Measurements from ENCODE around the gene TREM2.

The TREM2 gene

DNA sequence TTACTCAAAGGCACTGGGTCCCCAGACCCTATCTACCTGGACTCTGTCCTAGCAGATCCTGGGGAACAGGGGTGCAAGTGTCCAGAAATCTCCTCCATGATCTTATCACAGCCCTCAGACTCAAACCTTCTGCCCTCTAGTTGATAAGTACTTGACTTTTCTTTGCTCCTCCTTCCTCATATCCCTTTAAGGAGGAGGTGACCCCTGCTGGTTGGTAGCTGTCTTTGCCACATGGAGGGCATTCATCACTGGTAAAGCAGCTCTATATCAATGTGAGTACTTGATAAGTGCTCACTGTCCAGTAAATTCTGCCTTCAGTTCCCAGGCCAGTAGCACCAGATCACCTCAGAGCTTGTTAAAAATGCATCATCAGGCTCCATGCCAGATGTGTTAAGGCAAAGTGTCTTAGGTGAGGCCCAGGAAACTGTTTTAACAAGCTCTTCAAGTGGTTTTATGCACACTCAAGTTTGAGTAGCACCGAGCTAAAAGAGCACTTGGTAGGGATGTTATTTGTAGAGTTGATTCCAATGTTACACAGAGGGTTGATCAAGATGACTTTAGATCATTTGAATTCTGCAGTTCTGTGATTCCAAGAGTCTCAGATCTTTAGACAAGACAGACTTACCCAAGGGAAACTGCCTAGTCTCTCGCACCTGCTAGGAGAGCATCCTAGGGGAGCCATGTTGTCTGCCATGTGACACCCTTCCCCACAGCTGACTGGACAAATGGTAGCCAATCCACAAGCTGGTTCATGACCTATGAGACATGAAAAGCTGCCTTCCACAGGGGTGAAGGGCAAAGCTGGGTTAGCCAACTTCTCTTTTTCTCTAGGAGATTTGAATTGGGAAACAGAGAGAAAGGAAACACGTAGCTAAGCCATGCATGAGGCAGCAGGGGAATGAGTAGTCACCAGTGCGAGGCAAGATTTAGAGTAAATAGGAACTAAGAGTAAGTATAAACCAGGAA lies 19.4 kb upstream of the TREM2 start:
- DNase-seq: peak in 1 of 2 experiments; percentile 44

DNA sequence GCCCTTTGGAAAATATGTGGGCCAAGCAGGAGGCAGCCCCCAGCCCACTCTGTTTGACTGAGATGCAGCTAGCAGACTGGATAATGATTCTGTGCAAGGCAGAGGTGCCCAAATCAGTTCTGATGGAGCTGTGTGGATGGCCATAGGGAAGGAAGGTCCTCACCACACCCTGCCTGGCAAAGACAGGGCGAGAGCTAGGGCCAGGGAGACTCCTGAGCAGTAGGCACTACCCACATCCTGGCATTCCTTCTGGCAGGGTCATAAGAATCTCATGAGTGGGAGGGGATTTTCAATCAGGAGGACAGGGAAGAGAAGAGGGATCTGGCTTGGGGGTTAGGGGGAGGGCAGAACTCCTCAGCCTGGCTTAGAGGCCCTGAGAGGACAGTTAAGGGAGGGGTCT lies 18.6 kb upstream of the TREM2 start:
- DNase-seq: no peak

DNA sequence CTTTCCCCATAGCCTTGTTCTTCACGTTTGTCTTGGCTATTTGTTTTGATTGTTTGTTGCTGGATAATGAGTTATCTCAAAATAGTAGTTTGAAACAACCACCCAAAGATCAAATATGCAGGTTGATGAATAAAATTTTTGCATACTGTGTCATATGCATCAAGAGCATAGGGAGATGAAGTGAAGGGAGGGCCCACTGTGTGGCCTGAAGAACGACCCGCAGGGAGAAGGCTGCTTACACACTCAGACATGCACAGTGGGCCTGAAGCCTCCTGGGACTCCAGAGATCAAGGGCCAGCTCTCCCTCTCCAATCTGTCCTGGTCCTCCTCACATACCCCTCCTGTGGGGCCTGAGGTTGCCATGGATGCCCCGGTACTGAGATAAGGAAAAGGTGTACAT lies 16.2 kb upstream of the TREM2 start:
- DNase-seq: no peak

DNA sequence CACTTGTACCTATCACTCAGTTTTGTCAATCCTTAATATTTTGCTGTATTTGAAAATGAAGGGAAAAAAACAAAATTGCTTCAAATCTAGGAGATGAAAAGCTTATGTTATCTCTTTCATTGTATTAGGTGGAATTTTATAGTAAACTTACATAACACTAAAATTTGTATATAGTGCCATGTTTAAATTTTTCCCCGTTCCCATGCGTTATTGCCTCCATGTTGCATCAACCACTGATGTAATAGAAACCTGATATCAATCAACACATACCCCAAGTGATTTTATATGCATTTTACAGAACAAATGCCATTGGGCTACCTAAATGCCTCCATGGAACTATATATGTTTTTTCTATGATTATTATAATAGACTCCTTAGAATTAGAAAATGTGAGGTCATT lies 14.8 kb upstream of the TREM2 start:
- no peak for DNase-seq

DNA sequence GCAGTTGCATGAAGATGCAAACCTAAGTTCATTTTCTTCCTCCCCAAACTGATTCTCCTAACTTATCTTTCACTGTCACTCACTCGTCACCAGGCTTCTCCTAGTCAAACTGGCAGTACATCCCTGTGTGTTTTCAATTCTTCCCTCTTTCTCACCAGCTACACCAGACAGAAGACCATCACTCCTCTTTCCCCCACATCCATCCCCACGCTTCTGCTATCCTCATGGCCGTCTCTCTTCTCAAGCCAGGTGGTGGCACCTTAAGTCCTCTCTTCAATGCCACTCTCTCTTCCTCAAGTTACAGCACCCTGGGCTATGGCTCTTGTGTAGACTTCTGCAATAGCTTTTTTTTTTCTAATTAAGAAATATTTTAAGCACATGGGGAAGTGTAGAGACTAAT lies 14.4 kb upstream of the TREM2 start:
- DNase-seq: no peak

DNA sequence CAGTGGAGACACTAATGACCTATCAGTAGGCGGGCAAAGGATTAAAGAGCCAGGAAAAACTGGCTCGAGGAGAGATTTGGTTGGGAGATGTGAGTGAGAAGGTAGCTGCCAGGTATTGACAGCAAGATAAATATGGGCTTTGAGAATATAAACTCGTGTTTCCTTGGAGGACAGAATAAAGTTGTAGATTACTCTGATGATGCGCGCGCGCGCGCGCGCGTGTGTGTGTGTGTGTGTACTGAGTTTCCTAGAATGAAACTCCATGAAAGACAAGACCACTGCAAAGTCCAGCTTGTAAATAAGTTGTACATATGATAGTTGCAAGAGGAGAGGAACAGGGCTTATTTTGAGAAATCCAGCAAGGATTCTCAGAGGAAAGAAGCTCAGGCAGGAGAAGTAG lies 13.3 kb upstream of the TREM2 start:
- DNase-seq: no peak

DNA sequence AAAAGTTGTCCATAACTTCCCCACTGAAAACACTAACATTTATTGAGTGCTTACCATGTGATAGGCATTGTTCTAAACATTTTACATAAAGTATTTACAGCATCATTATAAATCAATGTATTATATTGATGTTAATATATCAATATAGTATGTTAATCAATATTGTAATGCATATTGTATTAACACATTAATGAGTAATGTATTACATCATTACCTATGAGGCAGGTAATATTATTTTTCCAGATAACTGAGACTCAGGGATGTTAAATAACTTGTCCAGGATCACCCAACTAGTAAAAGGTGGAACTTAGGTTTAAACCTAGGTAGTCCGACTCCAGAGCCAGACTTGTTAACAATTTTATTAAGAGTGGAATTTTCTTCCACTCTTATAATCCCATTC lies 12.2 kb upstream of the TREM2 start:
- DNase-seq: no peak

DNA sequence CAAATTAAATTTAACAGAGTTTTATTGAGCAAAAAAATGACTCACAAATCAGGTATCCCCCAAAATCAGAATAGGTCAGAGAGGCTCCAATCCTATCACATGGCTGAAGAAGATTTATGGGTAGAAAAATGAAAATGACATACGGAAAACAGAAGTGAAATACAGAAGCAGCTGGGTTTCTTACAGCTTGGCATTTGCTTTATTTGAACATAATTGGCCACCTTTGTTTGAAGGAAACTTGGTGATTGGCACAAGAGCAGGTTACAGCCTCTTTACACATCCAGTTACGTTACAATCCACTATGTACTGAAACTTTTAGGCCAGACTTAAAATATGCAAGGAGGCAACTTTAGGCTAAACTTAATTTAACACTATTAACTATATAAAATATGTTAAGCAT lies 11.7 kb upstream of the TREM2 start:
- DNase-seq: no peak

DNA sequence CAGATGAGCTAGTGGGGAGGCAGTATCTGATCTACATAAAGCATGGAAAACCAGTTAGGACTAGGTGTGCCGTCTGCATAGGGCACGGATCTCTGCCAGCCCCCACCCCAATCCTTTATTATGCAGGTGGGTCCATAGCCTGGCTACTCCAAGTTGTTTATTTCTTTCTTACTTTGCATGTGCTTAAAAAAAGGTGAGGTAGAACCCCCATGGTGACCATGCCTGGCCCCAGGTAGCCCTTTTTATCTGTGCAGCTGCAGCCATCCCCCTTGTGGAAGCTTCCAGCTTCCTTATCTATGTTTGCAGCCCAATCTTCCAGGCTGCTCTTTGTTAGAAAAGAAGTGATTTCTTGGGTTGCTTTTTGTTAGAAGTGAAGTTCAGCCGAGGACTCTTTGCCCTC lies 9.0 kb upstream of the TREM2 start:
- no peak for DNase-seq

DNA sequence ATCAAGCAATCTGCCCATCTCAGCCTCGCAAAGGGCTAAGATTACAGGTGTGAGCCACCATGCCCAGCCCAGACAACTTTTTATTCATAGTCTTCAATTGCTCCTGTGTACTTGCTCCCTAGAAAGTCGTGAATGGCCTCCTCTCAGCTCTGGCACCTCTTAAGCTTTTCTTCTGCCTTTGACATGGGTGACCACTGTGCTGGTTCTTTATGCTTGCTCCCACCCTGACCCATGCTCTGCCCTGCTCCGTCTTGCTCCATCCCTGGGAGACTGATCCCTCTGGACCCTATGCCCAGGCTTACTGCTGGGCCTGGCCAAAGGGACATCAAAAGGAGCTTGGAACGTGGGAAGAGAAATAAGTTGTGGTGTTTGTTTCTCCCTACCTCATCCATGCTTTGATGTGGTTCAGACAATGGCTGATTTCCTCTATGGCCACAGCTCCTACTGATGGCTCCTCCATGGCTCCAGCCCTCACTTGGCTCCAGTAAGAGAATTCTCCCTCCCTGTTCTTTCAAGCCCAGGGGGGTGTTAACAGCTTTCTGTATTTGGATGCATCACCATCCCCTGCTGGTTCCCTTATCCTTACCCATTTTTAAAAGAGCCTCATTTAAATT lies 7.7 kb upstream of the TREM2 start:
- DNase-seq: no peak

DNA sequence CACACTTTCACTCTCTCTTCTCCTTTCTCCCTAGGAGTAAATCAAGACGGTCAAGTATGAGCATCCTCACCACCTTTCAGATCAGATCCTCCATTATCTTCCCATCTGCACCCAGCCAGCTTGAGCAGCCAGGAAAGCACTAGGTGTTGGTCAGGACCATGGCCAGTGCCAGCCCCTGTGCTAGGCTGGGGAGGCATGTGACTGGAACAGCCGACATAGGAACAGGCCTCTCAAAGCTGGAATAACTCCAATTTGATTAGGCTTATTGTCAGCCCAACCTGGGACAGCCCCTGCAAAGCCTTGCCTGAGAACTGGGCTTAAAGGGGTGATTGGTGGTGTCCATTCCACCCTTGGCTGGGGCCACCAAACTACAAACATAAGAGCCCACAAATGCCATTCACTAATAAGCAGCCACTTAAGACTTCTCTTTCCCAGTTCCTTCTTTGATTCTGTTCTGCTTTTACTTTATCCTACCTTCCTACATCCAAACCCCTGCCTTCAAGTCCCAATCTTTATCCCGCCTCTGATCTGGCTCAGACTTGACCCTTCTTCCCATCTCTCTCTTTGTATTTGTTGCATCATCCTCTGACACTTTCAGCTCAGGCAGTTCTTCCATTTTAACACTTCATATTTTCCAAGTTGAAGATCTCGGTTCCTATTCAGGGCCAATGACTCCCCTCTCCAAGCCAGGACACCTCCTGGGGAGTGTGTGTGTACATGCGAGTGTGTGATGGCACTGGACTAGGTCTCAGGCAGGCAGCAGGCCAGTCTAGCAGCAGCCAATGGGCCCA lies 4.5 kb upstream of the TREM2 start:
- DNase-seq: no peak

DNA sequence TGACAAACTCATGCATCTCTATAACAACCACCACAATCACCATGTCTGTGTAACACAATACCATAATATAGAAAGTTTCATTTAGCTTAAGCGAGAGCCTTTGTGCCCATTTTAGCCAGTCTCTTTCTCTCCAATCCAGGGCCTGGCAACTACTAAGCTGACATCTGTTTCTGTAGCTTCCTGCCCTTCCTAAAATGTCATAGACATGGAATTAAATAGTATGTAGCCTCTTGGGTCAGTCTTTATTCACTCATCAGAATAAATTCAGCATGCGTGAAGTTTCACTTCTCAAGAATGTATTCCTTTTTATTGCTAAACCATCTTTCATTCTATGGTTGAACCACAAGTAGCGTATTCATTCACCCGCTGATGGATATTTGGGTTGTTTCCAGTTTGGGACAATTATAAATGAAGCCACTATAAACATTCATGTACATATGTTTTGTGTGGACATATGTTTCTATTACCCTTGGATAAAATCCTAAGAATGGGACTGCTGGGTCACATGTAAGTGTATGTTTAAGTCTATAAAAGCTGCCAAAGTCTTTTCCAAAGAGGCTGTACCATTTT lies 1.7 kb upstream of the TREM2 start:
- DNase-seq: no peak

DNA sequence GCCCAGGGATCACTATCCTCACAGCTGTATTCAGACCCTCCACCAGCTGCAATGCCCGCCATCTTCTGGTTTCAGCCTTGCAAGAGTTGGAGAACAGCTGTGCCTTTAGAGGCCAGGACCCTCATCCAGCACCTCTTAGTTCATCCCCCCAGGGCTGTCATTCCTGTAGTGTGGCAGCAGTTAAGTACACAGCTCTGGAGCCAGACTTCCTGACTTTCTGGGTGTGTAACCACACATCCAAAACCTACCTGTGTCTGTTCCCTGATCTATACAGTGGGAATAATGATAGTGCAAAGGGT lies 452 bp upstream of the TREM2 start:
- DNase-seq: no peak

DNA sequence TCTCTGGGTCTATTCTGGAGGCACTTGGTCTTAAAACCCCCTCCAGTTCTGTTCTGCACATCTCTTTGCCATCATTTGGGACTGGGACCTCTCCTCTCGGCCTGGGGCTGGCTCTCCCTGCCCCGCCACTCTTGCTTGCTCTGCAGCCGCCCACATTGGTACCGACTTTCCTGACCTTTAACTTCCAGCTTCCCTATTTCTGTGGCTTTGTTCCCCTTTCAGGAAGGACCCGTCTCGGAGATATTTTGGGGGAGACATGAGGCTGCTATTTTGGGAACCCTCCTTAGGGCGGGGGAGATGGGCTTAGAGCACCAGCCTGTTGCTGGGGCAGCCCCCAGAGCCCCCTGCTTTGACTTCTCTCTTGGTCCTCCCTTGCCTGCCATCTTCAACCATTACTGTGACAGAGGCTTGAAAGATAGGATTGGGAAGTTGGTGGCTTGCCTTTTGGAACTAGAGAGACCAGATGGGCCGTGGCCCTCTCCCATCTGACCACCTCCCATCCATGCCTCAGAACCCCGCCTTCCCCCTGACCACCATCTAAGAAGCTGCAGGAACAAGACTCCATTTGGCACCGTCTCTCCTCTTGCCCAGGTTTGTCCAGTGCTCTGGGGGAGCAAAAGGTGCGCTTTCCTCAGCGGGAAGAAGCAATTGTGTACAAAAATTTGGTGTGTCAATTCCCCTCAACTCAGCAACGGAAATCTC lies 914 bp downstream of the TREM2 start:
- no peak for DNase-seq

DNA sequence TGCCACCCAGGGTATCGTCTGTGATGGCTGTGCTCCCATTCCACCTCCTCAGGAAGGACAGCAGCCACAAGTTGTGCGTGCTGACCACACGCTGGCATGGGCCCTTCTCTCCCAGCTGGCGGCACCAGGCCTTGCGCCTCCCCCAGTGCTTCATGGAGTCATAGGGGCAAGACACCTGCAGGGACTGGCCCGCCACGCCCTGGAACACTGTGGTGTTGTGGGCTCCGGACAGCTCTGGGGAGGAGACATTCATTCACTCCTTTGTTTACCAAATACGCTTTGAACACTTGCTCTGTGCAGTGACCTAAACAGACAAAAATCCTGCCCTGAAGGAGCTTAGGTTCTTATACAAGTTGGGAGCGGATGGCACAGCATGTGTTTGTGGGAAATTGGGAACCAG lies 1.5 kb downstream of the TREM2 start:
- no peak for DNase-seq

DNA sequence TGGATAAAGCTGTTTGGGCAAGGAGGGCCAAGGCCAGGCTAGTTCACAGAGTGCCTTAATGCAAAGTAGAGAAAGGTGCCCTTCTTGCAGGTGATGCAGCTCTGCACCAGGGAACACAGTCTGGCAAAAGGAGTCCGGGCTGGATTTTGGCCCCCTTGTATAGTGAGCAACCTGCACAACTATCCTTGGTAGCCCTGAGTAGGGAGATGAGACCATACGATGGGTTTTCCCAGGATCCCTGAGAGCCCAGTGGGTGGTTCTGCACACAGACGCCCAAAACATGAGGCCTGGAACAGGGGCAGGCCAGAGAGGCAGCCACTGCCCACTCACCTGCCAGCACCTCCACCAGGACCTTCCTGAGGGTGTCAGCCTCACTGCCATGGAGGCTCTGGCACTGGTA lies 2.0 kb downstream of the TREM2 start:
- DNase-seq: no peak

DNA sequence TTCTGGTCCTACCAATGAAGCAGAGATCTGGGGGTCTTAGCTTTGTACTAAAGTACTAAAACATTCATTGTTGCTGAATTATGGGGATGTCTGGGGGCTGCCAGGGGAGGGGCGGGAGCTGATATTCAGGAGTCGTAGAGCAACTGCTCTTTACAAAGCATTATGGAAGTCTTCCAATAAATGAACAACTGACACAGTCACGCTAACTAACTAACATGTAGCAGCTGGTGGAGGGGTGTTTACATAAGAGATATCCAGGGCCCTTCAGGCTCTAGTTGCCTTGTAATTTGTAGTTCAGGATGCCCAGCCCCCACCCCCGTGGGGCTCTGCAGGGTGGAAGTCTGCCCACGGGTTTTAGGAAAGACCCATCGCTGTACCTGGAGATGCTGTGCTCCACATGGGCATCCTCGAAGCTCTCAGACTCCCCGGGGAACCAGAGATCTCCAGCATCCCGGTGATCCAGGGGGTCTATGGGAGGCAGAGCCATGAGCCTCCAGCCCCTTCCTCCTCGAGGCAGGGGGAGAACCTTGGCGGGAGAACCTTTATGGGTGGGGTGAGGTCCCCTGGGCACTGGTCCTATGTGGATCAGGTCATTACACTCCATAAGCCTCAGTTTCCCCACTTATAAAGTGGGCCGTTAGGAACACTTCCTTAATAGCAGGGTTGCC lies 3.4 kb downstream of the TREM2 start:
- no peak for DNase-seq

DNA sequence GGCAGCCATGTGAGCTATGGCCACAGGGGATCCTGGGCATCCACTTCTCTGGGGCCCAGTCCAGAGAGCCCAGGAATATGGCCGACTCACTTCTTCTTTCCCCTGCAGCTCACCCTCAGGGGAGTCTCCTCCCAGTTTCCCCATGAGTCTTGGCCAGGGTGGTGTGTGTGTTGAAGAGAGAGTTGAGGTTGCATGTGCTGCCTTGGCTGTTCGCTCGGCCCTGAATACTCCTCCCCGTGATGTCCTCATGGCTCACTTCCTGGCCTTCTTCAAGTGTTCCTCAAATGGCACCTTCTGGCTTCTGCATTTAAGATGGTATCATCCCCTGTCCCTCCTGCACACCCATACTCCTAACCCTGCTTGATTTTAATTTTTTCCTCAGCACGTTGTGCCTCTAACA lies 5.6 kb downstream of the TREM2 start:
- DNase-seq: no peak

DNA sequence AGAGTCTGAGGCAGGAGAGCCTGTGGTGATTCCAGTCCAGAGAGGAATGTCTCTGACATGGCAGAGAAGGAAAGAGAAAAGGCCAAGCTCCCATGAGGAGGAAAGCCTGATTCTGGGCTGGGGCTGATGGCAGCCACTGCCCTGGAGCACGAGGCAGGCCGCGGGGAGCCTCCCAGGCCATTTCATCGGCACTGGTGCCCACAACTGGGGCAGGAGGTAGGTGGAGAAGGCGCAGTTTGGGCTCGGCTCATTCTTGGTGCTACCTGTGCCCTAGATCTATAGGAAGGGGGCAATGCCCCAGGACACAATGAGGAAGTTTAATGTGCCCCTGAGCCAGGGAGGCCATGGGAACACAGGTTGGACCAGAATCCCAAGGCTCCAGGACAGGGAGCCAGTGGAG lies 6.1 kb downstream of the TREM2 start:
- DNase-seq: no peak

DNA sequence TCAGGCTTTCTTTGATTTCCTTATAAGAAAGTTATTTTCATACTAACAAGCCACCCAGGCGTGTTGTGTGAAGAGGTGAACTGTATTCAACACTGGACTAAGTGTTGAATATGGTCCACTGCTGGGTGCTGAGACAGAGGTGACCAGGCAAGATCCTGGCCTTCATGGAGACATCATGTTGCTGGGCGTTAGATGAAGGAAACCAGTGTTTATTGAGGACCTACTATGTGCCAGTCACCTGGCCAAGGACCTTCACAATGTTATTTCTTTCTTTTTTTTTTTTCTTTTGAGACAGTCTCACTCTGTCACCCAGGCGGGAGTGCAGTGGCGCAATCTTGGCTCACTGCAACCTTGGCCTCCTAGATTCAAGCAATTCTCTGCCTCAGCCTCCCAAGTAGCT lies 6.9 kb downstream of the TREM2 start:
- no peak for DNase-seq

DNA sequence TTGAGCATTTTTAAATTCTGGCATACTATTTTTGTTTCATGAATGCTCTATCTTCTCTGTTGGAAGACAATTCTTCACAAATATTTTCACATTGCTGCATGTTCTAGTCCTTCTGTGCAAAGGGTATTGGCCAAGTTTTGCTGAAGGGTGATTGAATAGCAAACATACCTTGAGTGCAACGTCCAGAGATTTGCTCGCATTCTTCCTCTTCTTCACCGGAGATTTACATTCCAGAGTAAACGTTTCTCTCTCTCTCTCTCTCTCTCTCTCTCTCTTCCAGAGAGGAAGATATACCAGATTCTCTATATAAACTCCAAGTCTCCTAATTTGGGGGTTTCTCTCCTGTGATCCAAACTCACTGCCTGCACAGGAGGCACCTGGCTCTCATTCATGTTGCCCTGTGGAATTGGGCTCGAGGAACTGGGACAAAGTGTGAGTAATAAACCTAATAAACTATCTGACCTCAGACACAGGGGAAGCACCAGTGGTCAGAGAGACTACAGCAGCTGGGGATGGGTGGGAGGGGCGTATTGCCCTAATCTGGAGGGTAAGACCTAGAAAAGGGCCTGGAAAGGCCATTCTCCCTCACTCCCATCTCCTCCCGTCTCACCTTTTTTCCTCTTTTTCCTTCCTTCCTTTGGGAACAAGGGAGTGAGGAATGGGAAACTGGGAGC lies 7.6 kb downstream of the TREM2 start:
- DNase-seq: no peak
